Left renal pelvis (tissue), 4 donors: ENCODE data around the gene DHCR7. TPM values are rescaled to one million over a fixed set of nuclear protein-coding genes. Genes with fewer than 3 reads are reported as not detected.

Experiments used
- DNase-seq, 4 donors: peaks; one replicate each; pipeline ENCODE4 v3.0.0-alpha.2; 2013; ENCODE audit warnings: low read depth in 4 of 4, low spot score in 3 of 4
- polyA plus RNA-seq, 4 donors: library from polyadenylated mRNA; unstranded; fragments of 120-200 nt; gene quantifications; one replicate each; pipeline ENCODE4 v1.2.1, GENCODE V29; 2013; ENCODE audit not compliant: insufficient read length in 4 of 4

Gene DHCR7
- polyA plus RNA-seq, 4 donors: 21.6 to 40.4 (median 37.7) TPM

DNA sequence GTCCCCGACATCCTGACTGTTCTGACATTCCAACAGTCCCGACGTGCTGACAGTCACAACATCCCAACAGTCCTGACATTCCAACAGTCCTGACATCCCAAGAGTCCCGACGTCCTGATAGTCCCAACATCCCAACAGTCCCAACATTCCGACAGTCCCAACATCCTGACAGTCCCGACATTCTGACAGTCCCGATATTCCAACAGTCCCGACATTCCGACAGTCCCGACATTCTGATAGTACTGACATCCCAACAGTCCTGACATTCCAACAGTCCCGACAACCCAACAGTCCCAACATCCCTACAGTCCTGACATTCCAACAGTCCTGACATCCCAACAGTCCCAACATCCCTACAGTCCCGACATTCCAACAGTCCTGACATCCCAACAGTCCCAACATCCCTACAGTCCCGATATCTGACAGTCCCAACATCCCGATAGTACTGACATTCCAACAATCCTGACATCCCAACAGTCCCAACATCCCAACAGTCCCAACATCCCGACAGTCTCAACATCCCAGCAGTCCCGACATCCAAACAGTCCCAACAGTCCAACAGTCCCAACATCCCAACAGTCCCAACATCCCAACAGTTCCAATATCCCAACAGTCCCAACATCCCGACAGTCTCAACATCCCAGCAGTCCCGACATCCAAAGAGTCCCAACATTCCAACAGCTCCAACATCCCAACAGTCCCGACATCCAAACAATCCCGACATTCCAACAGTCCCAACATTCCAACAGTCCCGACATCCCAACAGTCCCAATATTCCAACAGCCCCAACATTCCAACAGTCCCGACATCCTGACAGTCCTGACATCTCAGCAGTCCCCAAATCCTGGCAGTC lies 60.2 kb downstream of the DHCR7 start:
- DNase-seq: no peak

- DNase-seq: no peak
These were observed 61.0 kb downstream of the DHCR7 start for GRCh38 chr11:71387200-71387599.

GRCh38 chr11:71386202-71386601 lies 62.0 kb downstream of the DHCR7 start:
- peak in 1 of 4 donors; percentile 12 for DNase-seq

GRCh38 chr11:71385091-71385490 lies 63.1 kb downstream of the DHCR7 start:
- no peak for DNase-seq

DNA sequence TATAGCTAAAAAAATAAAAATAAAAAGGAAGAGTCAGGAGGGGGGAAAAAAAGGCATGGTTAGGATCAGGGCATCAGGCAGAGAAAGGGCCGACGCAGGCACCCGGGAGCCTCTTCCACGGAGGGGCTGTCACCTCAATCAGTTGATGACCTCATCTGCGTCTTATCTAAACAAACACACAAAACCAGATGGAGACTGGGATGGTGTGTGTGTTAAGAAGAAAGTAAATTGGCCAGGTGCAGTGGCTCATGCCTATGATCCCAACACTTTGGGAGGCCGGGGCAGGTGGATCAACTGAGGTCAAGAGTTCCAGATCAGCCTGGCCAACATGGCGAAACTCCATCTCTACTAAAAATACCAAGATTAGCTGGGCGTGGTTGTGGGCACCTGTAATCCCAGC lies 63.6 kb downstream of the DHCR7 start:
- no peak for DNase-seq

Other genes with a start within 250 kb of the DHCR7 start
- gene SHANK2, start 195.8 kb downstream of the DHCR7 start, polyA plus RNA-seq: 10 to 100 TPM in 3 of 4 donors, 1 to 10 TPM in 1; 4.5 to 36.6 (median 27.4) TPM
- 10 to 100 TPM; 27.3 to 63.3 (median 37.5) TPM for gene NADSYN1, start 4.8 kb upstream of the DHCR7 start, polyA plus RNA-seq
- gene KRTAP5-7, start 78.9 kb upstream of the DHCR7 start, polyA plus RNA-seq: under 1 TPM in 1 of 4 donors, not detected in 3; 0.20 TPM
- 1 to 10 TPM in 1 of 4 donors, under 1 TPM in 3; 0.14 to 1.3 (median 0.41) TPM for gene KRTAP5-8, start 89.6 kb upstream of the DHCR7 start, polyA plus RNA-seq
- under 1 TPM in 3 of 4 donors, not detected in 1; 0.25 to 0.95 (median 0.27) TPM for gene KRTAP5-9, start 100.0 kb upstream of the DHCR7 start, polyA plus RNA-seq
- under 1 TPM in 2 of 4 donors, not detected in 2; 0.20 to 0.26 TPM for gene KRTAP5-10, start 117.2 kb upstream of the DHCR7 start, polyA plus RNA-seq
- under 1 TPM in 2 of 4 donors, not detected in 2; 0.29 to 0.35 TPM for gene KRTAP5-11, start 134.5 kb upstream of the DHCR7 start, polyA plus RNA-seq